ENCODE measurements around the gene TMTC2.
"Not testable (repeated sequence)": the region's sequence is repeated elsewhere in the genome, so short reads cannot be mapped to it uniquely, and the experiment has no call there.

TMTC2 gene

DNA sequence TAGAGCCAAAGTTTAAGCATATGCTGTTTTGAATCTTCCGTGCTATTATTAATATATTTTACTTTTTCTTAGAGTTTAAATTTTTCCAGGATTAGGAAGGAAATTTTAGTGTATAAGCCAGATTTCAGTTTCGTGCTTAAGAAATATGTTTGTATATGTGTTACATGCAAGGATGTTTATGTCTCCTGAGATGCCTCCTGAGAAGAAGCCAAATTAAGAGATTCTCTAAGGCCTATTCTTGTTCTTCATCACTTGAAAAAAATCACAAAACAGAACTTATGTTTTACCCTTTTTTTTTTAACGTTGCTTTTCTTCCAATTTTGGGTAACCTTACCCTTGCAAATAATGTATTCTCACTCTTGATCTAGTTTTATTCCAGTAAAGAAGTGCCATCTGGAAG is 412.7 kb downstream of the TMTC2 start:
- H3K9me3 ChIP-seq (ENCODE audit: control insufficient read depth in 2 of 2, low read length in 2 of 2): no peaks in the 10 kb centered on the region
- no peak overlapping the region for H3K4me3 ChIP-seq (ENCODE audit: low read length in 2 of 2)
- no peak overlapping the region for H3K9ac ChIP-seq (ENCODE audit: low read length in 2 of 2)
- H3K36me3 ChIP-seq (ENCODE audit: control insufficient read depth in 2 of 2, insufficient read depth in 2 of 2, low read length in 2 of 2): no peaks in the 10 kb centered on the region
- no peak overlapping the region for H3K27ac ChIP-seq (ENCODE audit: low read length)
- no peaks in the 10 kb centered on the region for H3K4me1 ChIP-seq (ENCODE audit: control insufficient read depth, insufficient read depth, low read length)
- no peaks in the 10 kb centered on the region for H3K27me3 ChIP-seq (ENCODE audit: control insufficient read depth in 1 of 2, insufficient read depth in 2 of 2, low read length in 2 of 2)

DNA sequence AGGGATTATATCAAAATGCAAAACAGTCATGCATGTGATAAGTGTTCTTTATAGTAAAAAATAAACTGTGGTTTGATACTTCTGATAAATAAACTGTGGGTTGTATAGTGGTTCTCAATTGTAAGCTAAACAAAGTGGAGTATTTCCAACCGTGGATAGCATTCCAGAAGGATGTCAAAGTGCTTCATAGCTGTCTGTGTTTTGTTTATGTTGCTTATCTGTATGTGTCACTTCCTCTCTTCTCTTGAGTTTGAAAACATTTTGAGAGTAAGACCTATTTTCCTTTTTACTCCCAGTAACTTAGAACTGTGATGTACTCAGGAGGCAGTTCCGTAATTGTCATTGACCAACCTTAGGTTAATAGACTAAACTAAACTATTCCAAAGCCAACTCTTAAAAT is 415.8 kb downstream of the TMTC2 start:
- H3K27ac ChIP-seq (ENCODE audit: low read length): no peak overlapping the region
- H3K4me1 ChIP-seq (ENCODE audit: control insufficient read depth, insufficient read depth, low read length): no peaks in the 10 kb centered on the region
- H3K27me3 ChIP-seq (ENCODE audit: control insufficient read depth in 1 of 2, insufficient read depth in 2 of 2, low read length in 2 of 2): no peaks in the 10 kb centered on the region
- H3K9me3 ChIP-seq (ENCODE audit: control insufficient read depth in 2 of 2, low read length in 2 of 2): no peaks in the 10 kb centered on the region
- H3K36me3 ChIP-seq (ENCODE audit: control insufficient read depth in 2 of 2, insufficient read depth in 2 of 2, low read length in 2 of 2): no peaks in the 10 kb centered on the region
- no peak overlapping the region for H3K9ac ChIP-seq (ENCODE audit: low read length in 2 of 2)
- no peak overlapping the region for H3K4me3 ChIP-seq (ENCODE audit: low read length in 2 of 2)

DNA sequence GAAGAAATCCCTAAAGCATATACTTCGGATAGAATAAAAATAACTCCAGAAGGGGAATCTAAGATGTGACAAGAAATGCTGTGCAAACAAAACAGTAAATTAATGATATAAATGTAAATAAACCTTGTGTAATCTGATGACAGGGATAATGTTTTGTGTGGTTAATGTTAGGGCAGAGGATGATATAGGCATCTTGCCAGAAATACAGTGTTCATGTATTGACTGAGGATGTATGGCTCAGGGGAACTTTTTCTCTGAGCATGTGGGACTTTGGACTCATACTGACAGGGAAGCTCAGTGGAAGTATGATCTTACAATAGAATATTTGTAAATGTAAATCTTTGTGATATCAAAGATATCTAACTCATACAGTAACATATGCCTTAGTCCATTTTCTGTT is 420.2 kb downstream of the TMTC2 start:
- Histone ChIP-seq H3K27me3 (ENCODE audit: control insufficient read depth in 1 of 2, insufficient read depth in 2 of 2, low read length in 2 of 2) (no peaks in the 10 kb centered on the region), H3K9ac (ENCODE audit: low read length in 2 of 2) (no peak overlapping the region)

DNA sequence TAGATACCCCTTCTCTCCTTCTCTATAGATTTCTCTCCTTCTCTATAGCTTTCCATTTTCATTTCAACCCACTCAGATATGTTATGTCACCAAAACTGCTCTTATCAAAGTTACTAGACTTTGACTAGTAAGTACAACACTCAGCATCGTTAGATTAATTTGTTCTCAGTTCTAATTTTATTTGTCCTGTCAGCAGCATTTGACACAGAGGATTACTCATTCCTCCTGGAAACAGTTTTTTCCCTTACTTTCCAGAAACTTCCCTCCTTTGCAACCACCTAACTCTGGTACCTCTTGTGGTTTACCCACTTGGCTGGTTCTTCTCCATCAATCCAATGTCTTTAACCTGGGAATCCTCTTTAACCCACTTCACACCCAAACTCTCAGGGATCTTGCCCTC is 423.7 kb downstream of the TMTC2 start:
- H3K36me3 ChIP-seq (ENCODE audit: control insufficient read depth in 2 of 2, insufficient read depth in 2 of 2, low read length in 2 of 2): no peaks in the 10 kb centered on the region
- H3K9ac ChIP-seq (ENCODE audit: low read length in 2 of 2): no peak overlapping the region
- H3K4me3 ChIP-seq (ENCODE audit: low read length in 2 of 2): no peak overlapping the region
- H3K27ac ChIP-seq (ENCODE audit: low read length): no peak overlapping the region
- no peaks in the 10 kb centered on the region for H3K4me1 ChIP-seq (ENCODE audit: control insufficient read depth, insufficient read depth, low read length)
- H3K9me3 ChIP-seq (ENCODE audit: control insufficient read depth in 2 of 2, low read length in 2 of 2): no peaks in the 10 kb centered on the region
- no peaks in the 10 kb centered on the region for H3K27me3 ChIP-seq (ENCODE audit: control insufficient read depth in 1 of 2, insufficient read depth in 2 of 2, low read length in 2 of 2)

More for the DNA sequence above, 420.2 kb downstream of the TMTC2 start:
- Histone ChIP-seq H3K4me3 (ENCODE audit: low read length in 2 of 2) (no peak overlapping the region), H3K27ac (ENCODE audit: low read length) (no peak overlapping the region), H3K36me3 (ENCODE audit: control insufficient read depth in 2 of 2, insufficient read depth in 2 of 2, low read length in 2 of 2) (no peaks in the 10 kb centered on the region), H3K9me3 (ENCODE audit: control insufficient read depth in 2 of 2, low read length in 2 of 2) (no peaks in the 10 kb centered on the region), H3K4me1 (ENCODE audit: control insufficient read depth, insufficient read depth, low read length) (no peaks in the 10 kb centered on the region)

DNA sequence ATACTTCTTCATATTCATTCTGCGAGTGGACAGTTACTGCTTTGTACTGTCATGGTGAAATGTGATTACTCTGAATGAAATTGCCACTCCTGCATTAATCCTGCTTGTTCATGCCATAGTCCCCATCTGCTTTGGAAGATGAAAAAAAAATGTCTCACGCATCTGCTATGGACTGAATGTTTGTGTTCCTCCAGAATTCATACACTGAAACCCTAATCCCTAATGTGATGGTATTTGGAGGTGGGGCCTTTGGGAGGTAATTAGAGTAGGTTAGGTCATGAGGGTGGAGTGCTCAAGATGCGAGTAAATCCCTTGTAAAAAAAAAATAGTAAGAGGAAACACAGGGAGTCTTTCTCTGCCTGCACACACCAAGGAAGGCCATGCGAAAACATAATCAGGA is 427.2 kb downstream of the TMTC2 start:
- Histone ChIP-seq H3K4me3 (ENCODE audit: low read length in 2 of 2) (no peak overlapping the region), H3K9me3 (ENCODE audit: control insufficient read depth in 2 of 2, low read length in 2 of 2) (no peaks in the 10 kb centered on the region), H3K36me3 (ENCODE audit: control insufficient read depth in 2 of 2, insufficient read depth in 2 of 2, low read length in 2 of 2) (no peaks in the 10 kb centered on the region), H3K27me3 (ENCODE audit: control insufficient read depth in 1 of 2, insufficient read depth in 2 of 2, low read length in 2 of 2) (no peaks in the 10 kb centered on the region), H3K9ac (ENCODE audit: low read length in 2 of 2) (no peak overlapping the region), H3K27ac (ENCODE audit: low read length) (no peak overlapping the region), H3K4me1 (ENCODE audit: control insufficient read depth, insufficient read depth, low read length) (no peaks in the 10 kb centered on the region)

DNA sequence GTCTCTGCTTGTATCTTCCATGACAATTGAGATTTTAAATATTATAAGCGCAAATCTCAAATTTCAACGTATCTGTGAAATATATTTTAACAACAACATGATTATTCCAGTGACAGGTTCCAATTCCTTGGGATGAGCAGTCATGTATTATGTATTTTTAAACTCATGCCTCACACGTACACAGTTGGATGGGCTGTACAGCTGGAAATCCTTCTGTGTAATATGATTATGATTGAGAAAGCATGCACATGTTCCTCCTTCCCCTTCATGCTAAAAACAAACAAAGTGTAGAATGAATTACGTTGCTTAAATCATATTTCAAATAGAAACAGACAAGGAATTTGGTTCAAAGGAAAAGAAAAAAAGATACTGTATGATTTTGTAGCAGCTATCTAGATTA is 428.3 kb downstream of the TMTC2 start:
- no peaks in the 10 kb centered on the region for H3K9me3 ChIP-seq (ENCODE audit: control insufficient read depth in 2 of 2, low read length in 2 of 2)
- H3K4me3 ChIP-seq (ENCODE audit: low read length in 2 of 2): no peak overlapping the region
- H3K27me3 ChIP-seq (ENCODE audit: control insufficient read depth in 1 of 2, insufficient read depth in 2 of 2, low read length in 2 of 2): no peaks in the 10 kb centered on the region
- H3K36me3 ChIP-seq (ENCODE audit: control insufficient read depth in 2 of 2, insufficient read depth in 2 of 2, low read length in 2 of 2): no peaks in the 10 kb centered on the region
- no peaks in the 10 kb centered on the region for H3K4me1 ChIP-seq (ENCODE audit: control insufficient read depth, insufficient read depth, low read length)
- H3K27ac ChIP-seq (ENCODE audit: low read length): no peak overlapping the region
- no peak overlapping the region for H3K9ac ChIP-seq (ENCODE audit: low read length in 2 of 2)

DNA sequence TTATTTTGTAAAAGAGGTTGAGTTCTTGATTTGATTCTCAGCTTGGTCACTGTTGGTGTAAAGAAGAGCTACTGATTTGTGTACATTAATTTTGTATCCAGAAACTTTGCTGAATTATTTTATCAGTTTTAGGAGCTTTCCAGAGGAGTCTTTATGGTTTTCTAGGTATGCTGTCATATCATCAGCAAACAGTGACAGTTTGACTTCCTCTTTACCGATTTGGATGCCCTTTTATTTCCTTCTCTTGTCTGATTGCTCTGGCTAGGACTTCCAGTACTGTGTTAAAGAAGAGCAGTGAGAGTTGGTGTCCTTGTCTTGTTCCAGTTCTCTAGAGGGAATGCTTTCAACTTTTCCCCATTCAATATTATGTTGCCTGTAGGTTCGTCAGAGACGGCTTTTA is 431.2 kb downstream of the TMTC2 start:
- H3K27ac ChIP-seq (ENCODE audit: low read length); H3K9ac ChIP-seq (ENCODE audit: low read length in 2 of 2): not testable (repeated sequence)

DNA sequence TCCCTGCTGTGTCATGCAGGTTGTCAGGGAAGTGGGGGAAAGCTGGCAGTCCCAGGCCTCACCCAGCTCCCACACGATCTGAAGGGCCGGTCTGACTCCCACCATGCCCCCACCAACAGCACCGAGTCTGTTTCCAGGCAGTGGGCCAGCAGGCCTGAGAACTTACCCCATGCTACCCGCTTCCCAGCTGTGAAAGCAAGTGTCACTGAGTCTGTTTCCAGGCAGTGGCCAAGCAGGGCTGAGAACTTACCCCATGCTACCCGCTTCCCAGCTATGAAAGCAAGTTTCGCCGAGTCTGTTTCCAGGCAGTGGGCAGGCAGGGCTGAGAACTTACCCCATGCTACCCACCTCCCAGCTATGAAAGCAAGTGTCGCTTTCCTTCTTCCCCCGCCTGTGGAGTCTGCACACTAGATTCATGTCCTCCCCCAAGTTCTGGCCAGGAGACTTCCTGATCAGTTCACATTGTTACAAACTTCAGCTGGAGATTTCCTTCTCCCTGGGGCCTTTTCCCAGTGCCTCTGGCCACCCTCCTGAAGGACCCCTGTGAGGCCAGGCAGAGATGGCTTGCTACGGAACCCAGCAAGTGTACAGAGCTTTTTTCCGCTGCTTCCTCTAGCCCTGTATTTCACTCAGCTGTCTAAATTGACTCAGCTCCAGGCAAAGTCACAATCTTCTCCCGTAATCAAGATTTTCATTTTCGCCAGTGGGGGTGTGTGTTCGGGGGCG is 435.4 kb downstream of the TMTC2 start:
- Histone ChIP-seq H3K9ac (ENCODE audit: low read length in 2 of 2) (no peak overlapping the region), H3K36me3 (ENCODE audit: control insufficient read depth in 2 of 2, insufficient read depth in 2 of 2, low read length in 2 of 2) (no peaks in the 10 kb centered on the region), H3K9me3 (ENCODE audit: control insufficient read depth in 2 of 2, low read length in 2 of 2) (no peaks in the 10 kb centered on the region), H3K4me1 (ENCODE audit: control insufficient read depth, insufficient read depth, low read length) (no peaks in the 10 kb centered on the region), H3K27ac (ENCODE audit: low read length) (no peak overlapping the region), H3K4me3 (ENCODE audit: low read length in 2 of 2) (no peak overlapping the region), H3K27me3 (ENCODE audit: control insufficient read depth in 1 of 2, insufficient read depth in 2 of 2, low read length in 2 of 2) (no peaks in the 10 kb centered on the region)

More for the DNA sequence above, 431.2 kb downstream of the TMTC2 start:
- not testable (repeated sequence) for H3K9me3 ChIP-seq (ENCODE audit: control insufficient read depth in 2 of 2, low read length in 2 of 2); H3K36me3 ChIP-seq (ENCODE audit: control insufficient read depth in 2 of 2, insufficient read depth in 2 of 2, low read length in 2 of 2); H3K4me1 ChIP-seq (ENCODE audit: control insufficient read depth, insufficient read depth, low read length); H3K4me3 ChIP-seq (ENCODE audit: low read length in 2 of 2); H3K27me3 ChIP-seq (ENCODE audit: control insufficient read depth in 1 of 2, insufficient read depth in 2 of 2, low read length in 2 of 2)

DNA sequence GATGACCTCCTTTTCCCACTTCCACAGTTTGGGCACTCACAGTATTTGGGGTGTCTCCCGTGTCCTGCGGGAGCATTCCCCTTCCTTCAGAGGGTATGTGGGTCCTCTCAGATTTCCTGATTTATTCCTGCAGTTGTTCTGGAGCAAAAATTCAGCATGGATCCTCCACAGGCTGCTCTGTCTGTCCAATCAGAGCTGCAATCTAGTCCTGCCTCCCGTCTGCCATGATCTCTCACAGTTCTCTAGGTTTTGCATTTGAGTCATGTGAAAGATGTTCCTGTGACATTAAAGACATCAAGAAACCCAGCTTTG is 435.9 kb downstream of the TMTC2 start:
- H3K4me1 ChIP-seq (ENCODE audit: control insufficient read depth, insufficient read depth, low read length): no peaks in the 10 kb centered on the region
- H3K27ac ChIP-seq (ENCODE audit: low read length): no peak overlapping the region
- H3K4me3 ChIP-seq (ENCODE audit: low read length in 2 of 2): no peak overlapping the region
- no peaks in the 10 kb centered on the region for H3K9me3 ChIP-seq (ENCODE audit: control insufficient read depth in 2 of 2, low read length in 2 of 2)
- no peaks in the 10 kb centered on the region for H3K36me3 ChIP-seq (ENCODE audit: control insufficient read depth in 2 of 2, insufficient read depth in 2 of 2, low read length in 2 of 2)
- no peak overlapping the region for H3K9ac ChIP-seq (ENCODE audit: low read length in 2 of 2)
- no peaks in the 10 kb centered on the region for H3K27me3 ChIP-seq (ENCODE audit: control insufficient read depth in 1 of 2, insufficient read depth in 2 of 2, low read length in 2 of 2)

DNA sequence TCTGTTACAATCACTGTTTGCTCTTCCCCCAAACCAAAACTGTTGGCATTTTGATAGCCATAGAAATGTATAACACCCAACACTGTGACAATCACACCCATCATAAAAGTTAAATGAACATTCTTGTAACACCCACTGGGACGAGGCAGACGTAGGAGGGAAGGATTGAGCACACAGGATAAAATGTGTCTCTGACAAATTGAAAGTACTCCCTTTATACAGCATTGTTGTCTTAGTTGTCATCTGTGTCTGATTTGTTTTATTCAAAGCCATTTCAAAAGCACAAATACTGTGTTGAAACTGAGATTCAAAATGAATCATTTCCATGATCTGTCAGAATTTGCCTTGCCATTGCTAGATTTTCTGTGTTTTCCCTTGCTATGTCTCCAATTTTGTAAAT is 436.3 kb downstream of the TMTC2 start:
- Histone ChIP-seq H3K9ac (ENCODE audit: low read length in 2 of 2) (no peak overlapping the region), H3K4me1 (ENCODE audit: control insufficient read depth, insufficient read depth, low read length) (no peaks in the 10 kb centered on the region), H3K4me3 (ENCODE audit: low read length in 2 of 2) (no peak overlapping the region), H3K36me3 (ENCODE audit: control insufficient read depth in 2 of 2, insufficient read depth in 2 of 2, low read length in 2 of 2) (no peaks in the 10 kb centered on the region), H3K9me3 (ENCODE audit: control insufficient read depth in 2 of 2, low read length in 2 of 2) (no peaks in the 10 kb centered on the region), H3K27ac (ENCODE audit: low read length) (no peak overlapping the region), H3K27me3 (ENCODE audit: control insufficient read depth in 1 of 2, insufficient read depth in 2 of 2, low read length in 2 of 2) (no peaks in the 10 kb centered on the region)

DNA sequence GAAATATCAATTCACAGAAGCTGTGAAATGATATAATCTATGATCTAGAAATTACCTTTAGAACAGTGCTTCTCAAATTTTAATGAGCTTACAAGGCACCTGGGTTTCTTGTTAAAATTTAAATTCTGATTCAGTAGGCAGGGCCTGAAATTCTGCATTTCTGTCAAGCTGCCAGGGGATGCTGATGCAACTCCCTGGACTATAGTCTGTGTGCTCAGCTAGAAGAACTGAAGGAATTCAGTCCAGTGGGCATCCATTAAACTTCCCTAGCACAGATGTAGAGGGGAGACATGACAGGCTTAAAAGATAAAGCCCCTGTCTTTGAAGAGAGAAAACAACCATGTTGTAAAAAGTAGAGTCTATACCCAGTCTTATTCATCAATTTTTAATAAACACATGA is 441.8 kb downstream of the TMTC2 start:
- H3K4me3 ChIP-seq (ENCODE audit: low read length in 2 of 2): no peak overlapping the region
- no peak overlapping the region for H3K27ac ChIP-seq (ENCODE audit: low read length)
- no peaks in the 10 kb centered on the region for H3K9me3 ChIP-seq (ENCODE audit: control insufficient read depth in 2 of 2, low read length in 2 of 2)
- no peak overlapping the region for H3K9ac ChIP-seq (ENCODE audit: low read length in 2 of 2)
- H3K4me1 ChIP-seq (ENCODE audit: control insufficient read depth, insufficient read depth, low read length): no peaks in the 10 kb centered on the region
- H3K36me3 ChIP-seq (ENCODE audit: control insufficient read depth in 2 of 2, insufficient read depth in 2 of 2, low read length in 2 of 2): peaks cover 0 to 12% of the 10 kb centered on the region in 2 donors
- H3K27me3 ChIP-seq (ENCODE audit: control insufficient read depth in 1 of 2, insufficient read depth in 2 of 2, low read length in 2 of 2): no peaks in the 10 kb centered on the region
